ENCODE data around the gene COL4A4.

The COL4A4 gene

DNA sequence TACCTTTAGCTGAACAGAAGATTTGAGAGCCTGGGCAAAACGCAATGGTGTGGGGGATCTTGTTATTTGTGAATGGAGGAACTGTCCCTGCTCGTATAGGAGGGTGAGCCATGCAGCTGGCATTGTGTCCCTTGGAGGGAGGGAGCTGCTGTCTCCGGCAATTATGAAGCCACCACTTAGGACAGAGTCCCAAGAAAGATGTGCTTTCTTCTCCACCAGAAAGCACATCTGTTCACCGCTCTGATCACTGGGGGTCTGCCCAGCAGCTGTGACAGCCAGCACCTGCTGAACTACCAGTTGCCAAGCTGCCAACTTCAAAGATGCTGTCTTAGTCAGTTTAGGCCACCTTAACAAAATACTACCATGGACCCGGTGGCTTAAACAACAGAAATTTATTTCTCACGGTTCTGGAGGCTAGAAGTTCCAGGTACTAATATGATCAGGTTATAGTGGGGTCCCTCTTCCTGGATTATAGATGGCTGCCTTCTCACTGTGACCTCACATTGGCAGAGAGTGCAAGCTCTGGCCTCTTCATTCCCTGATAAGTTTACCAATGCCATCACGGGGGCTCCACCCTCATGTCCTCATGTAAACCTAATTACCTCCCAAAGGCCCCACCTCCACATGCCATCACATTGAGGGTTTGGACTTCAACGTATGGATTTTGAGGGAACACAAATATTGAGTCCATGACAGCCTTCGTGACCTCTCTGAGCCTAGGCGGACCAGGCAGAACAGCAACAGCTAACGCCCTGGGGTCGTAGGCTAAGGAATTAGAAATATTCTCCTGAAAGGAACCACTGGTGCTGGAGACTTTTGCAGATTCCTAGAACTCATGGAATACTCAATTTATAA is 179.9 kb downstream of the COL4A4 start:
- no peak for ATAC-seq (ENCODE audit: low read depth)
- Mint-ChIP-seq H3K36me3 (peaks cover 9% of the 10 kb centered on the region), H3K27ac (peak overlapping the region; percentile 70)

DNA sequence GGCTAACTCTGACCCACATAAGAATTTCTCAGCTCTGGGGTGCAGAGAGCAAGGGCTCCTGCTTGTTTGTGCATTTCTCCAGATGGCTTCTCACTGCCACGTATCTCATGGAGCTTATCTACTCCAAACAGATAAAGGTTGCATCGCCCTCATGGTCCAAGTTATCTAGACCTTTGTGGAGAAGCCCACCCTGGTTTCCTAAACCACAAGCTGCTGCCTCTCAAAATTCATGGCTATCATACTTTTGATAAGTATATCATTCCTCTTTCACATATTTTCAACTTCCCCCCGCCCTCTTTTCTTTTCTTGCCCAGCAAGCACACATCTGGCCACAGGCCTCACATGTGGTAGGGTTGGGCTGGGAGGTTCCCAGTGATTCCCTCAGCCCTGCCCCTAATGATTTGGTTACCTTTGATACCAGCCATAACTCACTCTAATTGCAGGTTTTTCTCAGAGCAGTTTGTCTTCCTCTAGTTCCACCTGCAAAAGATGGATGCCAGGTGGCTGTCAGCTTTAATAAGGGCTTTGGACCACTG is 182.1 kb downstream of the COL4A4 start:
- H3K27ac Mint-ChIP-seq: no peak overlapping the region
- no peak for DNase-seq (ENCODE audit: low spot score in 2 of 2)
- no peak for ATAC-seq (ENCODE audit: low read depth)
- no peak overlapping the region for H3K4me3 Mint-ChIP-seq
- no peaks in the 10 kb centered on the region for H3K27me3 Mint-ChIP-seq
- H3K4me1 Mint-ChIP-seq: peaks cover 20% of the 10 kb centered on the region
- no peaks in the 10 kb centered on the region for H3K9me3 Mint-ChIP-seq
- peaks cover 8% of the 10 kb centered on the region for H3K36me3 Mint-ChIP-seq

More for the DNA sequence above, 179.9 kb downstream of the COL4A4 start:
- no peak for DNase-seq (ENCODE audit: low spot score in 2 of 2)
- Mint-ChIP-seq H3K9me3 (no peaks in the 10 kb centered on the region), H3K27me3 (no peaks in the 10 kb centered on the region), H3K4me1 (peaks cover 20% of the 10 kb centered on the region), H3K4me3 (no peak overlapping the region)

DNA sequence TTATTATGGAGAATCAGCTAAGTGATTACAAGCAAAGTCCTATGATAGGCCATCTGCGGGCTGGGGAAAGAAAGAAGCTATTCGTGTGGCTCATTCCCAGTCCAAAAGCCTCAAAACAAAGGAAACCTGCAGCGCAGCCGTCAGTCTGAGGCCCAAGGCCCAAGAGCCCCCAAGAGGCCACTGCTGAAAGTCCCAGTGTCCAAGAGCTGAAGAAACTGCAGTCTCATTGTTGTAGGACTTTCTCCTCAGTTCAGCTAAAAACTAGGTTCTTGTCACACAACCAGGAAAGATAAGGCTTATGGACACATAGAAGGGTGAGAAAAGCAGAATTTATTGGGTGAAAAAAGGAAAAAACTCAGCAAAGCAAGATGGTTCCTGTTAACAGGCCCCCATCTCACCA is 185.0 kb downstream of the COL4A4 start:
- Mint-ChIP-seq H3K4me3 (no peak overlapping the region), H3K27ac (no peak overlapping the region), H3K27me3 (no peaks in the 10 kb centered on the region), H3K9me3 (no peaks in the 10 kb centered on the region), H3K4me1 (peaks cover 8% of the 10 kb centered on the region), H3K36me3 (peaks cover 8% of the 10 kb centered on the region)
- no peak for DNase-seq (ENCODE audit: low spot score in 2 of 2)
- ATAC-seq (ENCODE audit: low read depth): no peak

DNA sequence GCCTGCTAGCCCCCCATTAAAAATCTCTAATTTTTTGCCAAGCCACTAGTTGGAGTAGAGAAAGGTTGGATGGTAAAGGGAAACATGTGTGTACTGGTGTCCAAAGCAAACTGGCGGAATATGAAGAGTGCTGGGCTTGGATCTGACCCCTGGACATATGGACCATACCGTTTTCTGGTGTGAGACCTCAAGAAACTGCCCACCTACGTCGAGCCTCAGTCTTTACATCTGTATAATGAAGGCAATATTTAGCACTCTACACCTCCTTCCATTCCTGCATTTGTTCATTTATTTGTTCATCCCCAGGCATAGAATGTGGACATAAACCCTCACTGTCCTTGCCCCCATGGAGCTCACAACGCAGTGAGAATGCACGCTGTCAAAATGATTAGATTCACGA is 185.7 kb downstream of the COL4A4 start:
- peaks cover 12% of the 10 kb centered on the region for H3K36me3 Mint-ChIP-seq
- no peak overlapping the region for H3K27ac Mint-ChIP-seq
- H3K4me1 Mint-ChIP-seq: peaks cover 4% of the 10 kb centered on the region
- no peak overlapping the region for H3K4me3 Mint-ChIP-seq
- DNase-seq (ENCODE audit: low spot score in 2 of 2): no peak
- no peaks in the 10 kb centered on the region for H3K9me3 Mint-ChIP-seq
- no peaks in the 10 kb centered on the region for H3K27me3 Mint-ChIP-seq
- no peak for ATAC-seq (ENCODE audit: low read depth)

DNA sequence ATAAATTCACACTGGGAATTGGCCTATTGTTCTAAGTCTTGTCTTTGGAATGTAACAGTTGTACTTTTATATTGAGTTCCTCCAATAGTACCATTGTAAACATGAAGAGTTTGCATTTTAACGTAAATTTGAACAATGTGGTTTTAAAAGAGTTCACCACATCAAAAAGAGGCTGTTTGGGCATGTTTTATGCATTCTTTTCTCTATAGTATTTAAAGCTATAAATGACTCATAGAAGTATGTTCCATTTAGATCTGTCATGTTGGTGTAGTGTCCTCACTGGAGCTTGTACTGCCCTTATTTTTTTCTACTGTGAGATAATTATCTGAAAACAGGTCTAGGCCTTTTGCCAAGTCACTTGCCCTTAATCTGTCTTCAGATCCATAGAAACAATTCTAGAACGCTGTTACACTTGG is 186.2 kb downstream of the COL4A4 start:
- H3K27ac Mint-ChIP-seq: no peak overlapping the region
- DNase-seq (ENCODE audit: low spot score in 2 of 2): no peak
- no peaks in the 10 kb centered on the region for H3K27me3 Mint-ChIP-seq
- H3K36me3 Mint-ChIP-seq: peaks cover 14% of the 10 kb centered on the region
- peaks cover 4% of the 10 kb centered on the region for H3K4me1 Mint-ChIP-seq
- no peak overlapping the region for H3K4me3 Mint-ChIP-seq
- ATAC-seq (ENCODE audit: low read depth): no peak
- no peaks in the 10 kb centered on the region for H3K9me3 Mint-ChIP-seq

DNA sequence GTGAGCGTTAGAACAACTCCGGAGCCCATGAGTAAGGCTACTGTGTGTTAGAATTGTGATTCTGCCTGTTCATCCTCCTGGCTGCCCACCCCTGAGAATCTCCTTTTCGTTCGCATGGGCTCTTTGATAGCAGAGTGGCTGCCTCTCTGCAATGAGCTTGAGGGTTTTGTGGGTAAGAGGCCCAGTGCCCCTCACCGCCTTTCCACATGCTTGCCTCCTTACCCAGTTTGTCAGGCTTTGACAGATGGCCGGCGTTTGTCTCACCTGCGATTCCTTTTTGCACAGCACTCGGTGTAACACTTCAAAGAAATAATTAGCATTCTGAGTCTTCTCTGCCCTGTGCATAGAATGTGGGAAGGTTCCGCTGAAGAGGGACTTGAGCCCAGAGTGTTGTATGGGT is 190.2 kb downstream of the COL4A4 start:
- no peak for ATAC-seq (ENCODE audit: low read depth)
- H3K4me1 Mint-ChIP-seq: peaks cover 25% of the 10 kb centered on the region
- no peak overlapping the region for H3K27ac Mint-ChIP-seq
- no peak overlapping the region for H3K4me3 Mint-ChIP-seq
- no peaks in the 10 kb centered on the region for H3K27me3 Mint-ChIP-seq
- no peaks in the 10 kb centered on the region for H3K9me3 Mint-ChIP-seq
- peaks cover 16% of the 10 kb centered on the region for H3K36me3 Mint-ChIP-seq
- no peak for DNase-seq (ENCODE audit: low spot score in 2 of 2)

DNA sequence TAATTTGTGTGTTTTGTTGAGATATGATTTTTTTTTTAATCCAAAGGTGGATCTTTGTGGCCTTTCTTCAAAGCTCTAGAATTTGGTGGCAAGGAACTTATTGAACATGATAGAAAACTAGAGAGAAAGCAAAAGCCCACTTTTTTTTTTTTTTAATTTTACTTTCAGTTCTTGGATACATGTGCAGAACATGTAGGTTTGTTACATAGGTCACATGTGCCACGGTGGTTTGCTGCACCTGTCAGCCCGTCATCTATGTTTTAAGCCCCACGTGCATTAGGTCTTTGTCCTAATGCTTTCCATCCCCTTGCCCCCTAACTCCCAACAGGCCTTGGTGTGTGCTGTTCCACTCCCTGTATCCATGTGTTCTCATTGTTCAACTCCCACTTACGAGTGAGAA is 192.2 kb downstream of the COL4A4 start:
- no peaks in the 10 kb centered on the region for H3K9me3 Mint-ChIP-seq
- peak overlapping the region; percentile 87 for H3K4me3 Mint-ChIP-seq
- peaks cover 25% of the 10 kb centered on the region for H3K4me1 Mint-ChIP-seq
- H3K27ac Mint-ChIP-seq: peak overlapping the region; percentile 93
- ATAC-seq (ENCODE audit: low read depth) (peak; percentile 44), DNase-seq (ENCODE audit: low spot score in 2 of 2) (peak in 1 of 2 donors; percentile 4)
- H3K27me3 Mint-ChIP-seq: no peaks in the 10 kb centered on the region
- peaks cover 18% of the 10 kb centered on the region for H3K36me3 Mint-ChIP-seq

DNA sequence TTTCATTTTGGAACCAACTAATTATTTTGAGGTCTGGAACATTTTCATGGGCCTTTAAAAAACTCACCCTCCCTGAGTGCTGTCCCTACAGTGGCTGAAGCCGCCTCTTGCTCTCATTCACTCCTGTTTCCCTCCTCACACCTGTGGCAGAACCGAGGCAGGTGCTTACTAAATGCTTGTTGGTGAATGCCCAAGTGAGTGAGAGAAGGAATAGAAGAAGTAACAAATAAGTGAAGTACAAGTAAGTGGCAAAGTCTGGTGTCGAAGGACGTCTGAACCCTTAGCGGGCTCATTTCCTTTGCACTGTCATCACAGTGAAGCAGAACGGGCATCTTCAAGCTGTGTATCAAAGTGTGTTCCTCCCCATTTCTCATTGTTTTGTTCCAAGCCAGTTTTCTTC is 192.9 kb downstream of the COL4A4 start:
- H3K4me3 Mint-ChIP-seq: peak overlapping the region; percentile 87
- no peaks in the 10 kb centered on the region for H3K9me3 Mint-ChIP-seq
- DNase-seq (ENCODE audit: low spot score in 2 of 2) (peak; percentile 13 to 19), ATAC-seq (ENCODE audit: low read depth) (peak; percentile 75)
- H3K36me3 Mint-ChIP-seq: peaks cover 15% of the 10 kb centered on the region
- H3K27ac Mint-ChIP-seq: peak overlapping the region; percentile 93
- H3K4me1 Mint-ChIP-seq: peaks cover 25% of the 10 kb centered on the region
- H3K27me3 Mint-ChIP-seq: no peaks in the 10 kb centered on the region

DNA sequence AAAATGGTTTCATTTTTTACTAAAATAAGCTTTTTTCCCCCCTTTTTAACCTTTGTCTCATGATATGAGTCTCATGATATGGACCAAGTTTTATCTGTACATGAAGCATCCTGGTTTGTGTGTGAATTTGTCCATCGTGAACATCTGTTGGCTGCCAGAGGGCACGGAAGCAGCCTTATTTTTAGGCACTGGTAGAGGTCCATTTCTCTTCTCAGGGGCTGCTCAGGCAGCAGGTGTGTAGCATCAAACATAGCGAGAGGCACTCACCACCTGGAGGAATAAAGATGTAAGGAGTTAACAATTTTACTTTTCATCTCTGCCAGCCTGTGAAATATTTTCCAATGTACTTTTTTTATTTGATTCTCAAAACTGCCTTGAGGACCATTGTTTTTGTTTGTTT is 193.6 kb downstream of the COL4A4 start:
- H3K36me3 Mint-ChIP-seq: peaks cover 15% of the 10 kb centered on the region
- DNase-seq (ENCODE audit: low spot score in 2 of 2): peak in 1 of 2 donors; percentile 9
- H3K27ac Mint-ChIP-seq: peak overlapping the region; percentile 93
- H3K27me3 Mint-ChIP-seq: no peaks in the 10 kb centered on the region
- ATAC-seq (ENCODE audit: low read depth): peak; percentile 56
- H3K4me1 Mint-ChIP-seq: peaks cover 25% of the 10 kb centered on the region
- peak overlapping the region; percentile 87 for H3K4me3 Mint-ChIP-seq
- no peaks in the 10 kb centered on the region for H3K9me3 Mint-ChIP-seq

DNA sequence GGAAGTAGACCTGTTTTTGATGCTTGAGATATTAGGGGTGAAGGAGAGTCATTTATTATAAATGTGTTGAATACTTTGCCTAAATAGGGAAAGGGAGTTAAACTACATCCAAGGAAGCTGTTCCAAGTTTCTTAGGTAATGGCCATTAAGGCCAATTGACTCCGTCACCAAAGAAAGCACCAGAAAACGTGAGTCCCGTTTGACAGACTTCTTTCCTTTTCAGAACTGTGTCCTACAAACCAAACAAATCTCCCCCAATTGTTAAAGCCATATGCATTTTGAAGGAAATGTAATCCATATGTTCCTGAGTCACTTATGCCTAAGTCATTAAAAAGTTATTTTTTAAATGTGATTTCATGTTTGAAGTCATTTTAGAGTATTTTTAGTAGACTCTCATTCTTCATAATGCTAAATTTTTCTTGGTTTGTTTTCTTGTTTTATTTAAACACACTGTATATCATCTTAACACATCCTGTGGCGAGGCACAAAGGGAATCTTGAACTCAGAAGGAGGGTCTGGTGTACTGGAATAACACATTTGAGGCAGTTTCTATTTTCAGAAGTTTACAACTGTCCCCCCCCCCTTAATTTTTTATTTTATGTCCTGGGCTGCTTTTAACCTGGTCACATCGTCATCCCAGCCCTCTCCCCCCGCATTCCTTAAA is 194.5 kb downstream of the COL4A4 start:
- no peak for DNase-seq (ENCODE audit: low spot score in 2 of 2)
- no peaks in the 10 kb centered on the region for H3K9me3 Mint-ChIP-seq
- no peak overlapping the region for H3K4me3 Mint-ChIP-seq

DNA sequence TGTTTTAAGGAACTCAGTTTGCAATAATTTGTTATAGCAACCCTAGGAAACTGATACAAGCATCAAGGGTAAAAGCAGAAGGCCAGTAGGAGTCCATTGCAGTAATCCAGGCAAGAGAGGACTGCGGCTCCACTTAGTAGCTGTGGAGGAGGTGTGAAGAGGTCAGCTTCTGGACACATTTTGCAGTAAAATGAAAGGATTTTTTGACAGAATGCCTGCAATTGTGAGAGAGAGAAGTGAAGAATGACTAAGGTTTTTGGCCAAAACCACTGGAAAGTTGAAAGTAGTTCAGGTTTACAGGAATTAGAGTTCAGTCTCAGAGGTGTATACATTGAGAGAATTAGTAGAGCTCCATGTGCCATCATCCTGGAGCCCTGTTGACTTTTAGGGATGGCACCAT is 198.6 kb downstream of the COL4A4 start:
- Mint-ChIP-seq H3K4me1 (peaks cover 9% of the 10 kb centered on the region), H3K4me3 (no peak overlapping the region), H3K27ac (no peak overlapping the region), H3K36me3 (peaks cover 7% of the 10 kb centered on the region), H3K9me3 (no peaks in the 10 kb centered on the region), H3K27me3 (no peaks in the 10 kb centered on the region)
- DNase-seq (ENCODE audit: low spot score in 2 of 2): no peak
- no peak for ATAC-seq (ENCODE audit: low read depth)

More for the DNA sequence above, 194.5 kb downstream of the COL4A4 start:
- no peak for ATAC-seq (ENCODE audit: low read depth)
- H3K27ac Mint-ChIP-seq: peak overlapping the region; percentile 93
- H3K4me1 Mint-ChIP-seq: peaks cover 25% of the 10 kb centered on the region
- H3K36me3 Mint-ChIP-seq: peaks cover 12% of the 10 kb centered on the region
- H3K27me3 Mint-ChIP-seq: no peaks in the 10 kb centered on the region

DNA sequence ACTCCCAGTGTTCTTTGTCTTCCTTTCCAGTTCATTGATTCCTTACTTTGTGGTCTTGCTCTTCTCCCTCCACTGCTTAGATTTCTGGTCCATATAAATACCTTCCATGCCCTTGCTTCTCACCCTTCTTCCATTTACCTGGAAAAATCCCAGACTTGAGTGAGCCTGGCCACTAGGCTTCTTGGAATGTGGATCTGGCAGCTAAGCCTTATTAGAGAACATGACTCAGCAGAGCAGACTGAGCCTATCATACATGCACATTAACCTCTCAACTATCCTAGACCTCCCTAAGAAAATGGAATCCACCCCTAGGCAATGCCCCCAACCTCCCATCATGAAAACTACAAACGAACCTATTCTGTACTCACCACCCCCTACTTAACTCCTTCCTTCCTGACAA is 200.5 kb downstream of the COL4A4 start:
- no peaks in the 10 kb centered on the region for H3K27me3 Mint-ChIP-seq
- H3K4me3 Mint-ChIP-seq: no peak overlapping the region
- ATAC-seq (ENCODE audit: low read depth): no peak

DNA sequence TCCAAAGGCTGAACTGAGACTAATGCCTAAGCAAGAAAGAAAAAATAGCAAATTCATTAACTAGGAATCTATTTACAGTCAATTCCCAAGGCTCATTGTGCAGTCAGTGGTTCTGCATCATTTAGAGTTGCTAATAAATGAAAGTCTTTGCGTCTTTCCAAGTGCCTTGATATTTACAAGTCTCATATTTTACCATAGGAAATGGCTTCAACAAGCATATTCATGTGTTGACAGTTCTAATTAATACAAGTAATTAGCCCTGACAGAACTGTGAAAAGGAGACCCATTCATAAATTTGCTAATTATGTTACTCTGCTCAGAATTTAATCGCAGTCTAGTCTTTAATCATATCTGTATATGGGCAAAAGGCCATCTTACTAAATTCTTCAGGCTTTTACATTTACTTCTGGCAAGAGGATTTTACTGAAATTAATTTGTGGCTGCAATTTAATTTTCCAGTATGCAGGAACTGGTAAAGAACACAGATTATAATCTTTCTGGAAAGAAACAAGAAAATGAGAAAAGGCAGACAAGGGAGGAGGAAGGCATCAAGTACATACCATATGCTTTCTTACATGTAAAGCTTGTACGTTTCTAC is 201.7 kb downstream of the COL4A4 start:
- no peak for ATAC-seq (ENCODE audit: low read depth)
- Mint-ChIP-seq H3K27ac (no peak overlapping the region), H3K4me3 (no peak overlapping the region), H3K36me3 (peaks cover 19% of the 10 kb centered on the region), H3K27me3 (no peaks in the 10 kb centered on the region), H3K4me1 (no peaks in the 10 kb centered on the region), H3K9me3 (peaks cover 7% of the 10 kb centered on the region)
- DNase-seq (ENCODE audit: low spot score in 2 of 2): no peak

More for the DNA sequence above, 200.5 kb downstream of the COL4A4 start:
- DNase-seq (ENCODE audit: low spot score in 2 of 2): no peak
- no peaks in the 10 kb centered on the region for H3K4me1 Mint-ChIP-seq
- no peak overlapping the region for H3K27ac Mint-ChIP-seq
- H3K36me3 Mint-ChIP-seq: peaks cover 12% of the 10 kb centered on the region
- peaks cover 2% of the 10 kb centered on the region for H3K9me3 Mint-ChIP-seq

DNA sequence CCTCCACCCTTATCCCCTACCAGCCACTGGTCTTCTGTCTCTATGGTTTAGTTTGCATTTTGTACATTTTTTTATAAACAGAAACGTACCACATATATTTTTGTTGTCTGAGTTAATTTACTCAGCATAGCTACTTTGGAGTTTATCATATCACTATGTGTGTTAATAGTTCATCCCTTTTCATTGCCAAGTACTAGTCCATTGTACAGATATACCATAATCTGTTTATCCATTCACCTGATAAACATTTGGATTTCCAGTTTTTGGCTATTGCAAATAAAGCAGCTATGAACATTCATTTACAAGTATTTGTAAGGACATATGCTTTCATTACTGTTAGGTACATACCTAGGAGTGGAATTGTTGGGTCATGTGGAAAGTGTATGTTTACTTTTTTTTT is 204.6 kb downstream of the COL4A4 start:
- ATAC-seq (ENCODE audit: low read depth): no peak
- DNase-seq (ENCODE audit: low spot score in 2 of 2): no peak
- Mint-ChIP-seq H3K27ac (no peak overlapping the region), H3K4me3 (no peak overlapping the region), H3K4me1 (peaks cover 8% of the 10 kb centered on the region), H3K9me3 (peaks cover 7% of the 10 kb centered on the region), H3K27me3 (no peaks in the 10 kb centered on the region), H3K36me3 (peaks cover 33% of the 10 kb centered on the region)
